Measurements from ENCODE around the gene NCAPG2.
A peak's percentile ranks its signal among the peaks of the same experiment; 100 is the strongest.

NCAPG2 gene

GRCh38 chr7:158743219-158743618 lies 38.6 kb upstream of the NCAPG2 start:
- Histone ChIP-seq H3K9me3 (ENCODE audit: control insufficient read depth, insufficient read depth, low read length) (no peaks in the 10 kb centered on the region), H3K9ac (ENCODE audit: low read depth, low read length) (no peak overlapping the region), H3K4me1 (ENCODE audit: control insufficient read depth, insufficient read depth, low read length) (no peaks in the 10 kb centered on the region), H3K27ac (ENCODE audit: low read depth, low read length) (no peak overlapping the region), H3K36me3 (ENCODE audit: control insufficient read depth, insufficient read depth, low read length) (peaks cover 86% of the 10 kb centered on the region), H3K27me3 (ENCODE audit: control insufficient read depth, insufficient read depth, low read length) (no peaks in the 10 kb centered on the region), H3K4me3 (ENCODE audit: low read depth, low read length) (no peak overlapping the region)

GRCh38 chr7:158742065-158742821 lies 37.6 kb upstream of the NCAPG2 start:
- H3K36me3 ChIP-seq (ENCODE audit: control insufficient read depth, insufficient read depth, low read length) = peaks cover 85% of the 10 kb centered on the region
- H3K9ac ChIP-seq (ENCODE audit: low read depth, low read length) = no peak overlapping the region
- H3K9me3 ChIP-seq (ENCODE audit: control insufficient read depth, insufficient read depth, low read length) = no peaks in the 10 kb centered on the region
- H3K4me3 ChIP-seq (ENCODE audit: low read depth, low read length) = no peak overlapping the region
- no peaks in the 10 kb centered on the region for H3K4me1 ChIP-seq (ENCODE audit: control insufficient read depth, insufficient read depth, low read length)
- H3K27me3 ChIP-seq (ENCODE audit: control insufficient read depth, insufficient read depth, low read length) = no peaks in the 10 kb centered on the region
- H3K27ac ChIP-seq (ENCODE audit: low read depth, low read length) = no peak overlapping the region

GRCh38 chr7:158741294-158741666 lies 36.7 kb upstream of the NCAPG2 start:
- H3K9me3 ChIP-seq (ENCODE audit: control insufficient read depth, insufficient read depth, low read length) = no peaks in the 10 kb centered on the region
- no peaks in the 10 kb centered on the region for H3K27me3 ChIP-seq (ENCODE audit: control insufficient read depth, insufficient read depth, low read length)
- H3K9ac ChIP-seq (ENCODE audit: low read depth, low read length) = no peak overlapping the region
- peak overlapping the region; percentile 38 for H3K27ac ChIP-seq (ENCODE audit: low read depth, low read length)
- H3K36me3 ChIP-seq (ENCODE audit: control insufficient read depth, insufficient read depth, low read length) = peaks cover 91% of the 10 kb centered on the region
- no peak overlapping the region for H3K4me3 ChIP-seq (ENCODE audit: low read depth, low read length)
- H3K4me1 ChIP-seq (ENCODE audit: control insufficient read depth, insufficient read depth, low read length) = no peaks in the 10 kb centered on the region

GRCh38 chr7:158740657-158741293 lies 36.2 kb upstream of the NCAPG2 start:
- H3K4me3 ChIP-seq (ENCODE audit: low read depth, low read length) = no peak overlapping the region
- no peak overlapping the region for H3K9ac ChIP-seq (ENCODE audit: low read depth, low read length)
- H3K27me3 ChIP-seq (ENCODE audit: control insufficient read depth, insufficient read depth, low read length) = no peaks in the 10 kb centered on the region
- H3K36me3 ChIP-seq (ENCODE audit: control insufficient read depth, insufficient read depth, low read length) = peaks cover 91% of the 10 kb centered on the region
- H3K4me1 ChIP-seq (ENCODE audit: control insufficient read depth, insufficient read depth, low read length) = no peaks in the 10 kb centered on the region
- H3K27ac ChIP-seq (ENCODE audit: low read depth, low read length) = peak overlapping the region; percentile 38
- no peaks in the 10 kb centered on the region for H3K9me3 ChIP-seq (ENCODE audit: control insufficient read depth, insufficient read depth, low read length)

GRCh38 chr7:158740013-158740656 lies 35.5 kb upstream of the NCAPG2 start:
- Histone ChIP-seq H3K9ac (ENCODE audit: low read depth, low read length) (no peak overlapping the region), H3K27me3 (ENCODE audit: control insufficient read depth, insufficient read depth, low read length) (no peaks in the 10 kb centered on the region), H3K4me3 (ENCODE audit: low read depth, low read length) (no peak overlapping the region), H3K9me3 (ENCODE audit: control insufficient read depth, insufficient read depth, low read length) (no peaks in the 10 kb centered on the region), H3K4me1 (ENCODE audit: control insufficient read depth, insufficient read depth, low read length) (no peaks in the 10 kb centered on the region), H3K36me3 (ENCODE audit: control insufficient read depth, insufficient read depth, low read length) (peaks cover 90% of the 10 kb centered on the region), H3K27ac (ENCODE audit: low read depth, low read length) (peak overlapping the region; percentile 11)

GRCh38 chr7:158738841-158739240 lies 34.2 kb upstream of the NCAPG2 start:
- Histone ChIP-seq H3K9ac (ENCODE audit: low read depth, low read length) (no peak overlapping the region), H3K9me3 (ENCODE audit: control insufficient read depth, insufficient read depth, low read length) (no peaks in the 10 kb centered on the region), H3K36me3 (ENCODE audit: control insufficient read depth, insufficient read depth, low read length) (peaks cover 86% of the 10 kb centered on the region), H3K4me1 (ENCODE audit: control insufficient read depth, insufficient read depth, low read length) (no peaks in the 10 kb centered on the region), H3K4me3 (ENCODE audit: low read depth, low read length) (no peak overlapping the region), H3K27me3 (ENCODE audit: control insufficient read depth, insufficient read depth, low read length) (no peaks in the 10 kb centered on the region), H3K27ac (ENCODE audit: low read depth, low read length) (no peak overlapping the region)

GRCh38 chr7:158737064-158737695 lies 32.6 kb upstream of the NCAPG2 start:
- H3K27me3 ChIP-seq (ENCODE audit: control insufficient read depth, insufficient read depth, low read length) = no peaks in the 10 kb centered on the region
- no peak overlapping the region for H3K27ac ChIP-seq (ENCODE audit: low read depth, low read length)
- H3K9me3 ChIP-seq (ENCODE audit: control insufficient read depth, insufficient read depth, low read length) = no peaks in the 10 kb centered on the region
- no peak overlapping the region for H3K4me3 ChIP-seq (ENCODE audit: low read depth, low read length)
- peaks cover 71% of the 10 kb centered on the region for H3K36me3 ChIP-seq (ENCODE audit: control insufficient read depth, insufficient read depth, low read length)
- H3K4me1 ChIP-seq (ENCODE audit: control insufficient read depth, insufficient read depth, low read length) = peaks cover 12% of the 10 kb centered on the region
- H3K9ac ChIP-seq (ENCODE audit: low read depth, low read length) = no peak overlapping the region

GRCh38 chr7:158735935-158736334 lies 31.3 kb upstream of the NCAPG2 start:
- H3K27ac ChIP-seq (ENCODE audit: low read depth, low read length) = no peak overlapping the region
- no peak overlapping the region for H3K9ac ChIP-seq (ENCODE audit: low read depth, low read length)
- no peaks in the 10 kb centered on the region for H3K27me3 ChIP-seq (ENCODE audit: control insufficient read depth, insufficient read depth, low read length)
- no peaks in the 10 kb centered on the region for H3K9me3 ChIP-seq (ENCODE audit: control insufficient read depth, insufficient read depth, low read length)
- peaks cover 13% of the 10 kb centered on the region for H3K4me1 ChIP-seq (ENCODE audit: control insufficient read depth, insufficient read depth, low read length)
- no peak overlapping the region for H3K4me3 ChIP-seq (ENCODE audit: low read depth, low read length)
- peaks cover 59% of the 10 kb centered on the region for H3K36me3 ChIP-seq (ENCODE audit: control insufficient read depth, insufficient read depth, low read length)

- no peak overlapping the region for H3K4me3 ChIP-seq (ENCODE audit: low read depth, low read length)
- peaks cover 13% of the 10 kb centered on the region for H3K4me1 ChIP-seq (ENCODE audit: control insufficient read depth, insufficient read depth, low read length)
- no peaks in the 10 kb centered on the region for H3K9me3 ChIP-seq (ENCODE audit: control insufficient read depth, insufficient read depth, low read length)
- no peaks in the 10 kb centered on the region for H3K27me3 ChIP-seq (ENCODE audit: control insufficient read depth, insufficient read depth, low read length)
- H3K9ac ChIP-seq (ENCODE audit: low read depth, low read length) = no peak overlapping the region
- peaks cover 48% of the 10 kb centered on the region for H3K36me3 ChIP-seq (ENCODE audit: control insufficient read depth, insufficient read depth, low read length)
- no peak overlapping the region for H3K27ac ChIP-seq (ENCODE audit: low read depth, low read length)
Observed at GRCh38 chr7:158734861-158735260, 30.3 kb upstream of the NCAPG2 start.

- no peak overlapping the region for H3K4me3 ChIP-seq (ENCODE audit: low read depth, low read length)
- peaks cover 42% of the 10 kb centered on the region for H3K36me3 ChIP-seq (ENCODE audit: control insufficient read depth, insufficient read depth, low read length)
- H3K9ac ChIP-seq (ENCODE audit: low read depth, low read length) = no peak overlapping the region
- no peaks in the 10 kb centered on the region for H3K9me3 ChIP-seq (ENCODE audit: control insufficient read depth, insufficient read depth, low read length)
- H3K4me1 ChIP-seq (ENCODE audit: control insufficient read depth, insufficient read depth, low read length) = peaks cover 13% of the 10 kb centered on the region
- no peaks in the 10 kb centered on the region for H3K27me3 ChIP-seq (ENCODE audit: control insufficient read depth, insufficient read depth, low read length)
- no peak overlapping the region for H3K27ac ChIP-seq (ENCODE audit: low read depth, low read length)
Observed at GRCh38 chr7:158733775-158734494, 29.3 kb upstream of the NCAPG2 start.

All from HUES48 (cell line).